ENCODE measurements around the gene ABCC9. TPM values are rescaled to one million over a fixed set of nuclear protein-coding genes. Genes with fewer than 3 reads are reported as not detected.

Gene ABCC9
- total RNA-seq, 1 experiment from 2014 or later: not detected

GRCh38 chr12:21865846-21866245 lies 75.4 kb downstream of the ABCC9 start:
- Histone ChIP-seq H3K79me2 (ENCODE audit: insufficient read depth, low read length) (no peaks in the 10 kb centered on the region), H4K91ac (ENCODE audit: insufficient read length, low read depth, low read length) (no peak overlapping the region), H2BK20ac (ENCODE audit: low read depth, low read length, poor library complexity, severe bottlenecking) (no peak overlapping the region), H2BK120ac (ENCODE audit: low read depth, low read length, poor library complexity, severe bottlenecking) (no peak overlapping the region), H3K9ac (ENCODE audit: extremely low read depth, insufficient read length, low read length) (no peak overlapping the region), H3T11ph (ENCODE audit: low read length) (no peak overlapping the region), H3K9me3 (ENCODE audit: control insufficient read depth, low read depth, low read length) (no peaks in the 10 kb centered on the region), H2AK5ac (ENCODE audit: insufficient read length, low read length) (no peak overlapping the region), H3K18ac (ENCODE audit: insufficient read length, low read depth, low read length) (no peak overlapping the region), H3K4ac (ENCODE audit: low read depth, low read length) (no peak overlapping the region), H2BK12ac (ENCODE audit: insufficient read length, low read depth, low read length) (no peak overlapping the region), H3K23me2 (ENCODE audit: insufficient read length, low read depth, low read length, poor library complexity, severe bottlenecking) (no peaks in the 10 kb centered on the region), H4K20me1 (ENCODE audit: control insufficient read depth, insufficient read depth, insufficient read length) (no peaks in the 10 kb centered on the region), H2BK5ac (ENCODE audit: insufficient read length, low read length) (no peak overlapping the region), H3K4me1 (ENCODE audit: insufficient read depth, low read length) (no peaks in the 10 kb centered on the region), H3K27ac (ENCODE audit: insufficient read length, low read depth, low read length) (no peak overlapping the region), H2BK15ac (ENCODE audit: low read depth, low read length) (no peak overlapping the region), H4K5ac (ENCODE audit: insufficient read length, low read depth, low read length) (no peak overlapping the region), H3K56ac (ENCODE audit: insufficient read length, low read depth, low read length) (no peak overlapping the region), H3K23ac (ENCODE audit: insufficient read length, low read depth, low read length) (no peak overlapping the region), H3K79me1 (ENCODE audit: insufficient read depth, low read depth, low read length, poor library complexity, severe bottlenecking) (no peaks in the 10 kb centered on the region), H2AFZ (ENCODE audit: low read length) (no peak overlapping the region), H3K27me3 (ENCODE audit: insufficient read depth, low read length) (no peaks in the 10 kb centered on the region), H3K14ac (ENCODE audit: insufficient read depth, low read length) (no peak overlapping the region), H4K8ac (replicated peaks; ENCODE audit: insufficient read length, low read depth, low read length) (no peak overlapping the region), H3K4me2 (ENCODE audit: insufficient read depth, insufficient read length, low read length) (no peak overlapping the region)
- TF ChIP-seq CTCF (conservative IDR thresholded peaks at IDR 0.05): no peak
- Mint-ChIP-seq H3K27me3 (ENCODE audit: low read depth) (peaks cover 2% of the 10 kb centered on the region; the same call in 1 of the 2 replicates), H3K4me1 (no peaks in the 10 kb centered on the region), H3K9me3 (peaks cover 5 to 8% of the 10 kb centered on the region in 2 experiments; a peak in 2 of 5 replicates), H3K36me3 (ENCODE audit: insufficient read depth in 1 of 3, low read depth in 3 of 3) (peaks cover 0 to 5% (median 4%) of the 10 kb centered on the region in 3 experiments; a peak in 2 of 7 replicates), H3K27ac (no peak overlapping the region), H3K4me3 (no peak overlapping the region)
- DNase-seq: no peak

All from H9 (cell line).